ENCODE measurements around the gene CLCA2. TPM values are rescaled to one million over a fixed set of nuclear protein-coding genes. Genes with fewer than 3 reads are reported as not detected.
A peak's percentile ranks its signal among the peaks of the same experiment; 100 is the strongest.

The CLCA2 gene
- total RNA-seq, 4 donors from 2014 or later, result 113 to 422 (median 258) TPM

DNA sequence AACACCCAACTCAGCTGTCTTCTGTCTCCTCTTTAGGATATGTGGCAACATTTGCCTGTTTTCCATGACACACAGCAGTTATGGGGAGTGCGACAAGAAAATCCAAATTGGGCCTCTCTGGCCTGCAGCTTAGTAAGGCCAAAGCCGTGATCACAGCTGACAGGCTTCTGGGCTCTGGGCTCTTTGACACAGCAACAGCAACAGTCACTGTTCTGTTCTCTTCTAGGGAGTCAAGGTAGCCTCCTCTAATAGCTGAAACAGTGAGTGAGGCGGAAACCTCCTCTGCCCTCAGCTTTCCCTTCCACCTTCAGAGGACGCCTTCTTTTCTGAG, 63.8 kb downstream of the CLCA2 start:
- H3K4me3 ChIP-seq, result no peak overlapping the region
- no peaks in the 10 kb centered on the region for H3K9me3 ChIP-seq
- H3K27ac ChIP-seq, result peak overlapping the region in 1 of 4 donors; percentile 22
- TF ChIP-seq POLR2A (IDR thresholded peaks at IDR 0.05), result no peak
- TF ChIP-seq, protein P1, sequence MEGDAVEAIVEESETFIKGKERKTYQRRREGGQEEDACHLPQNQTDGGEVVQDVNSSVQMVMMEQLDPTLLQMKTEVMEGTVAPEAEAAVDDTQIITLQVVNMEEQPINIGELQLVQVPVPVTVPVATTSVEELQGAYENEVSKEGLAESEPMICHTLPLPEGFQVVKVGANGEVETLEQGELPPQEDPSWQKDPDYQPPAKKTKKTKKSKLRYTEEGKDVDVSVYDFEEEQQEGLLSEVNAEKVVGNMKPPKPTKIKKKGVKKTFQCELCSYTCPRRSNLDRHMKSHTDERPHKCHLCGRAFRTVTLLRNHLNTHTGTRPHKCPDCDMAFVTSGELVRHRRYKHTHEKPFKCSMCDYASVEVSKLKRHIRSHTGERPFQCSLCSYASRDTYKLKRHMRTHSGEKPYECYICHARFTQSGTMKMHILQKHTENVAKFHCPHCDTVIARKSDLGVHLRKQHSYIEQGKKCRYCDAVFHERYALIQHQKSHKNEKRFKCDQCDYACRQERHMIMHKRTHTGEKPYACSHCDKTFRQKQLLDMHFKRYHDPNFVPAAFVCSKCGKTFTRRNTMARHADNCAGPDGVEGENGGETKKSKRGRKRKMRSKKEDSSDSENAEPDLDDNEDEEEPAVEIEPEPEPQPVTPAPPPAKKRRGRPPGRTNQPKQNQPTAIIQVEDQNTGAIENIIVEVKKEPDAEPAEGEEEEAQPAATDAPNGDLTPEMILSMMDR (IDR thresholded peaks at IDR 0.05), result no peak
- no peaks in the 10 kb centered on the region for H3K27me3 ChIP-seq
- intact Hi-C loops (cut with DNase I), result loop anchor here (5.0 kb wide), 1 partner anchor 200 kb away; no protein-coding TSS in a partner anchor
- no peaks in the 10 kb centered on the region for H3K4me1 ChIP-seq
- WGBS, 2 donors, result 84 to 100% methylated on average over 1 to 2 of the region's 4 CpGs
- no peaks in the 10 kb centered on the region for H3K36me3 ChIP-seq
- no peak for DNase-seq

DNA sequence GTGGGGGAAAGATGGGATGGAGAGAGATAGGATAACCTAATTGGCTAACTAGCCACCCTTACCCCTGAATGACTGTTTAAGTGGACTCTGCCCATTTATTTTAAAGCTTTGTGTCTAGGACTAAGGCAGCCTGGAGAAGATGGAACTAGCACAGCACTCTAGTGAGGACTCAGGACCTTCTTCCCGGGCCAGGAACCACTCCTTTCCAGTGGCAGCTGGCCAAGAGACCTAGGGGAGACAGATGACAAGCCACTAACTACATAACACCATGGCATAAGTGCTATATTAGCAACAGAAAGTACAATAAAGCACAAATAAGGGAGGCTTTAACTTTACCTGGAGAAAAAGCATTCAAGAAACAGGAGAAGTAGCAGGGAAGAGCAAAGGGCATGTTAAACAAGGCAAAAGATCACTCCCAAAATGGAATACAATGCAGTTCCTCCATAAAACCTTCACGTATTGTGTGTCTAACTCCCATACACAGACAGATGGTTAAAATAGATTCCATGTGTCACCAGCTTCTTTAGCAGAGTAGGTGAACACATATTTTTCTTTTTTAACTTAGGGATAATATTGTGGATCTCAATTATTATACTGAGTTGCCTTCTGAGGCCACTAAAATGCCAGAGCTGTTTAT, 65.4 kb downstream of the CLCA2 start:
- Histone ChIP-seq H3K36me3 (no peaks in the 10 kb centered on the region), H3K27me3 (no peaks in the 10 kb centered on the region), H3K4me1 (no peaks in the 10 kb centered on the region), H3K4me3 (no peak overlapping the region), H3K27ac (no peak overlapping the region), H3K9me3 (no peaks in the 10 kb centered on the region)
- intact Hi-C loops (cut with DNase I), result loop anchor here (5.0 kb wide), 1 partner anchor 198 kb away; no protein-coding TSS in a partner anchor
- TF ChIP-seq, protein P1 (IDR thresholded peaks at IDR 0.05), result no peak
- no peak for TF ChIP-seq POLR2A (IDR thresholded peaks at IDR 0.05)
- DNase-seq, result no peak
- WGBS, 2 donors, result 49 to 52% methylated on average over 2 of the region's 2 CpGs

DNA sequence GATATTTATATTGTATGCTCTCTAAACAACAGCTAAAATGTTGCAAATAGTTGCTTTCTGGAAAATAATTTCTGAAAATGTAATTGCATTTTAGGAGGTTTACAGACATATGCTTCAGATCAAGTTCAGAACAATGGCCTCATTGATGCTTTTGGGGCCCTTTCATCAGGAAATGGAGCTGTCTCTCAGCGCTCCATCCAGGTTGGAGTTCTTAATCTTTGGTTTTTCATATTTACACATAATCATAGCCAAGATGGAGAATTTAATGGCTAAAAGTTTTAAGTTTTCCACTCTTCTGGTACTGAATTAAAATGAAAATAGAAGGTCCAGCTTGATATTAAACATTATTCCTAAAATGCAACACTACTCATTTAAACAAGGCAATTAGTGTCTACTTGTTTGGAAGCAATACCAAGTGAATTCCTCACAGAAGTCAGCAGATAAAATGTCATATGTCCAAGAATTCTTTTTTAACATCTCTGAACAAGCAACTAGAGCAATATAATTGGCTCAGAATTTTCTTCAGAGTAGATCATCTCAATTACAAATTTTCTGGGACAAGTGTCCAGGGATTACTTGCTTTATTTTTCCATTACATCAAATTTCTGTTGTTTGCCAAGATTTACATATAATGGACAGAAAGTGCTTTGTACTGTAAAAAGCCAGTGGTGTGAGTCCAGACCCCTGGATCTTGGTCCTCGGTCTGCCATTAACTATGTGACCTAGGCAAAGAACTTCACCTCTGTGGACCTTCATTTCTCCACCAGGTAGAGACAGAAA, 67.4 kb downstream of the CLCA2 start:
- 74 to 86% methylated on average over 2 of the region's 2 CpGs for WGBS, 2 donors
- H3K27ac ChIP-seq, result no peak overlapping the region
- H3K9me3 ChIP-seq, result no peaks in the 10 kb centered on the region
- intact Hi-C loops (cut with DNase I), result loop anchor here (10.0 kb wide), 1 partner anchor 107 kb away; no protein-coding TSS in a partner anchor
- no peaks in the 10 kb centered on the region for H3K27me3 ChIP-seq
- H3K36me3 ChIP-seq, result no peaks in the 10 kb centered on the region
- H3K4me1 ChIP-seq, result no peaks in the 10 kb centered on the region
- DNase-seq, result no peak
- H3K4me3 ChIP-seq, result no peak overlapping the region
- TF ChIP-seq, protein P1 (IDR thresholded peaks at IDR 0.05), result no peak
- no peak for TF ChIP-seq POLR2A (IDR thresholded peaks at IDR 0.05)

DNA sequence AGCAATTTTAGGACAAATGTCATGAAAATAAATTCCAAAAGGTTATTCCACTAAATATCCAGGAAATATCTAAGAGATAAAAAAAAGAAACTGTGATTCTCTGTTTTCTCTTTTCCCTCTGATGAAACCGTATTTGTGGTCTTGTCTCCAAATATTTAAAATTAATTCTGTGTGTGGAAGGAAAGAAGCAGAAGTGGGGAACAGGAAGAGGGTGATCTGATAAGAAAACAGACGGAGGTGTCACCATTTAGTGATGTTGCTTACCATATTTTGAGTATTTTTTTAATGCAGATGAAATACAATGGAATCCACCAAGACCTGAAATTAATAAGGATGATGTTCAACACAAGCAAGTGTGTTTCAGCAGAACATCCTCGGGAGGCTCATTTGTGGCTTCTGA, 74.3 kb downstream of the CLCA2 start:
- intact Hi-C loops (cut with DNase I), result loop anchor here (10.0 kb wide), 1 partner anchor 113 kb away; no protein-coding TSS in a partner anchor
- H3K9me3 ChIP-seq, result no peaks in the 10 kb centered on the region
- WGBS, 2 donors, result 73 to 79% methylated on average over 3 of the region's 3 CpGs
- H3K36me3 ChIP-seq, result no peaks in the 10 kb centered on the region
- no peak overlapping the region for H3K27ac ChIP-seq
- DNase-seq, result no peak
- TF ChIP-seq, protein P1 (IDR thresholded peaks at IDR 0.05), result no peak
- no peak for TF ChIP-seq POLR2A (IDR thresholded peaks at IDR 0.05)
- peaks cover 4 to 24% (median 7%) of the 10 kb centered on the region in 3 donors for H3K4me1 ChIP-seq
- H3K27me3 ChIP-seq, result no peaks in the 10 kb centered on the region
- no peak overlapping the region for H3K4me3 ChIP-seq

DNA sequence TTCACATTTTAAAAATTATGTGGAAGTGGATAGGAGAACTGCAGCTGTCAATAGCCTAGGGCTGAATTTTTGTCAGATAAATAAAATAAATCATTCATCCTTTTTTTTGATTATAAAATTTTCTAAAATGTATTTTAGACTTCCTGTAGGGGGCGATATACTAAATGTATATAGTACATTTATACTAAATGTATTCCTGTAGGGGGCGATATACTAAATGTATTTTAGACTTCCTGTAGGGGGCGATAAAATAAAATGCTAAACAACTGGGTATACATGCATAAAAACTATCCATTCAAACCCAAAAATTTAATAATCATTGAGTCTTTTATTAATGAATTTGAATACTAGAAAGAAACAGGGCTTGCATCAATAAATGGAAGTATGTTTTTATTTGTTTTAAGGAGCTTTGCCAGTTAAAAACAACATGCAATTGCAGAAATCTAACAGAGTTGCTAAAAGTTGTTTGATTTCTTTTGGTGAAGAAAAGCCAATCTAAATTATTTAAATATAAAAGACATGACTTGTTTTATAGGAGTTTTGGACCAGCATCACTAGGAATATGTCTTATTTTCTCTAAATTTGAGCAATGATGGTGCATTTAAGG, 76.1 kb downstream of the CLCA2 start:
- 11 to 15% methylated on average over 3 of the region's 3 CpGs for WGBS, 2 donors
- Histone ChIP-seq H3K27ac (no peak overlapping the region), H3K4me1 (peaks cover 17 to 42% (median 22%) of the 10 kb centered on the region in 3 donors), H3K36me3 (no peaks in the 10 kb centered on the region), H3K4me3 (no peak overlapping the region), H3K27me3 (no peaks in the 10 kb centered on the region), H3K9me3 (no peaks in the 10 kb centered on the region)
- intact Hi-C loops (cut with DNase I), result loop anchor here (10.0 kb wide), 1 partner anchor 115 kb away; no protein-coding TSS in a partner anchor
- no peak for DNase-seq
- TF ChIP-seq, protein P1 (IDR thresholded peaks at IDR 0.05), result peak; percentile 76 to 97 (median 84)
- no peak for TF ChIP-seq POLR2A (IDR thresholded peaks at IDR 0.05)

Data from esophagus squamous epithelium (tissue), 5 donors.